Trophoblast cell (in vitro differentiated cells and primary cell): ENCODE data around the gene TMC6.

Experiments used
- DNase-seq, 2 donors: peaks; one replicate each; pipeline ENCODE4 v3.0.0-alpha.2; 2016
- H2AFZ ChIP-seq: 2 replicates; pipeline ENCODE4 v1.6.1; 2013; ENCODE audit warnings: low read length, moderate library complexity, mild to moderate bottlenecking; ENCODE audit not compliant: insufficient read depth, poor library complexity
- H2AK5ac ChIP-seq: 2 replicates; pipeline ENCODE4 v1.6.1; 2013; ENCODE audit warnings: mild to moderate bottlenecking, low read length
- H2BK120ac ChIP-seq: 2 replicates; pipeline ENCODE4 v1.6.1; 2013; ENCODE audit warnings: low read length, mild to moderate bottlenecking, moderate library complexity; ENCODE audit not compliant: insufficient read depth, poor library complexity
- H2BK12ac ChIP-seq: 2 replicates; pipeline ENCODE4 v1.6.1; 2013; ENCODE audit warnings: mild to moderate bottlenecking, low read length, moderate library complexity
- H2BK5ac ChIP-seq: 2 replicates; pipeline ENCODE4 v1.6.1; 2013; ENCODE audit warnings: low read length, low read depth, moderate library complexity, mild to moderate bottlenecking; ENCODE audit not compliant: poor library complexity
- H3K14ac ChIP-seq: 2 replicates; pipeline ENCODE4 v1.6.1; 2013; ENCODE audit warnings: mild to moderate bottlenecking, low read length
- H3K18ac ChIP-seq: 2 replicates; pipeline ENCODE4 v1.6.1; 2013; ENCODE audit warnings: mild to moderate bottlenecking, low read length
- H3K23ac ChIP-seq: 2 replicates; pipeline ENCODE4 v1.6.1; 2013; ENCODE audit warnings: low read length
- H3K27ac ChIP-seq: 2 replicates; pipeline ENCODE4 v1.5.1; 2013; ENCODE audit warnings: low read depth, mild to moderate bottlenecking, inconsistent platforms, low read length, moderate library complexity
- H3K27me3 ChIP-seq: 2 replicates; pipeline ENCODE4 v1.6.1; 2013; ENCODE audit warnings: inconsistent platforms, mild to moderate bottlenecking, low read length, moderate library complexity; ENCODE audit not compliant: insufficient read depth
- H3K36me3 ChIP-seq, 2 experiments: 1 replicate in 1 of 2; 2 replicates in 1 of 2; pipeline ENCODE4 v1.6.1; 2013; ENCODE audit warnings: low read length in 2 of 2, mild to moderate bottlenecking in 2 of 2, moderate library complexity in 1 of 2; ENCODE audit not compliant: insufficient read depth in 2 of 2, control insufficient read depth in 1 of 2
- H3K4ac ChIP-seq: 2 replicates; pipeline ENCODE4 v1.6.1; 2013; ENCODE audit warnings: low read depth, mild to moderate bottlenecking, low read length, moderate library complexity
- H3K4me1 ChIP-seq, 2 experiments: 1 replicate in 1 of 2; 2 replicates in 1 of 2; pipeline ENCODE4 v1.6.1; 2013; ENCODE audit warnings: low read length in 2 of 2, mild to moderate bottlenecking in 2 of 2, moderate library complexity in 1 of 2; ENCODE audit not compliant: insufficient read depth in 2 of 2, control insufficient read depth in 1 of 2
- H3K4me2 ChIP-seq: 2 replicates; pipeline ENCODE4 v1.6.1; 2013; ENCODE audit warnings: inconsistent platforms, mild to moderate bottlenecking, low read length, moderate library complexity
- H3K4me3 ChIP-seq: 2 replicates; pipeline ENCODE4 v1.5.1; 2013; ENCODE audit warnings: mild to moderate bottlenecking, low read depth, low read length, inconsistent platforms
- H3K79me1 ChIP-seq: one replicate; pipeline ENCODE4 v1.6.1; 2013; ENCODE audit warnings: low read length
- H3K79me2 ChIP-seq: 2 replicates; pipeline ENCODE4 v1.6.1; 2013; ENCODE audit warnings: low read length, mild to moderate bottlenecking; ENCODE audit not compliant: control insufficient read depth, insufficient read depth, poor library complexity
- H3K9ac ChIP-seq: 2 replicates; pipeline ENCODE4 v1.6.1; 2013; ENCODE audit warnings: mild to moderate bottlenecking, low read length
- H3K9me3 ChIP-seq: 2 replicates; pipeline ENCODE4 v1.6.1; 2013; ENCODE audit warnings: low read depth, mild to moderate bottlenecking, control low read depth, inconsistent platforms, low read length; ENCODE audit not compliant: insufficient read depth
- H4K12ac ChIP-seq: 2 replicates; pipeline ENCODE4 v1.6.1; 2013; ENCODE audit warnings: low read depth, mild to moderate bottlenecking, low read length, moderate library complexity
- H4K8ac ChIP-seq: 2 replicates; pipeline ENCODE4 v1.6.1; 2013; ENCODE audit warnings: low read depth, mild to moderate bottlenecking, low read length, moderate library complexity
- H4K91ac ChIP-seq: one replicate; pipeline ENCODE4 v1.6.1; 2013; ENCODE audit warnings: low read depth, mild to moderate bottlenecking, low read length, moderate library complexity
- WGBS: extraction: QIAGEN DNeasy Blood & Tissue Kit; methylation state at CpG from one replicate; pipeline ENCODE4 v1.1.7; 2013; ENCODE audit warnings: missing lambda C conversion rate; ENCODE audit not compliant: insufficient read length, insufficient coverage; ENCODE audit errors: extremely low coverage; 5-methylcytosine and 5-hydroxymethylcytosine counted together

The TMC6 gene

DNA sequence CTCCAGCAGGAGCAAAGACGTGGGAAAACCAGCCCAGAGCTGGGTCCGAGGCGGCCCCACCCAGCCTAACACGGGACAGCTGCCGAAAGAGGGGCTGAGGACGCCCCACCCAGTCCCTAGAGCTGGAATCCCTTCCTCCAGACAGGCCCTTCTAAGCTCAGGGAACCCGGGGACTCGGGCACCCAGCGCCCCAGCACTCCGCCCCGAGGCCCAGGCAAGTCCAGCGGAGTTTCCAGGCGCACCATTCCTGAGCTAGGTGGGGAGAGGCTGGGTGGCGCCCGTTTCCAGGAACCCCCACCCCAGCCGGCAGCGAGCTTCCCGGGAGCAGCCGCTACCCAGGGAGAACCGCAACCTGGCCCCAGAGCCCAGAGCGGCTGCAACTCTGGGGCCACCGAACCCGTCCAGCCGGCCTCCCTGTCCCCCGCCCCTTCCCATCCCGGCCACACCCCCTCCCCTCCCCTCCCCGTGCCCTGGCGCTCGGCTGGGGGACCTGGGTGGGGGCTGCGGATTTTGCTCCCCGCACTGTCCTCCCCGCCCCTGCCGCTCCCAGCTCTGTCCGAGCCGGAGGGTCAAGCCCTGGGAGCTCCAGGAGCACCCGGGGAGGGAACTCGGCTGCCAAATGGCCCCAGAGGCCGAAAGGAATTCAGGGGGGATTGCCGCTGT is 536 bp downstream of the TMC6 start:
- no peak for DNase-seq
- Histone ChIP-seq H3K9me3 (peaks cover 2% of the 10 kb centered on the region), H3K14ac (peak overlapping the region; percentile 84), H4K8ac (peak overlapping the region; percentile 90), H2BK5ac (peak overlapping the region; percentile 92), H3K4me1 (peaks cover 6 to 20% of the 10 kb centered on the region in 2 experiments), H2BK12ac (peak overlapping the region; percentile 32), H3K79me1 (peaks cover 14% of the 10 kb centered on the region), H2AK5ac (peak overlapping the region; percentile 55), H3K23ac (no peak overlapping the region), H3K79me2 (peaks cover 10% of the 10 kb centered on the region), H3K4me3 (peak overlapping the region; percentile 79), H3K4ac (peak overlapping the region; percentile 37), H2AFZ (peak overlapping the region; percentile 74), H3K27me3 (no peaks in the 10 kb centered on the region), H4K12ac (peak overlapping the region; percentile 76), H3K27ac (peak overlapping the region; percentile 83), H3K36me3 (peaks cover 33 to 35% of the 10 kb centered on the region in 2 experiments), H2BK120ac (peak overlapping the region; percentile 89), H3K4me2 (peak overlapping the region; percentile 88), H4K91ac (peak overlapping the region; percentile 91), H3K9ac (peak overlapping the region; percentile 85), H3K18ac (peak overlapping the region; percentile 87)
- WGBS, result no CpG with 5 or more reads among the region's 39 CpGs

DNA sequence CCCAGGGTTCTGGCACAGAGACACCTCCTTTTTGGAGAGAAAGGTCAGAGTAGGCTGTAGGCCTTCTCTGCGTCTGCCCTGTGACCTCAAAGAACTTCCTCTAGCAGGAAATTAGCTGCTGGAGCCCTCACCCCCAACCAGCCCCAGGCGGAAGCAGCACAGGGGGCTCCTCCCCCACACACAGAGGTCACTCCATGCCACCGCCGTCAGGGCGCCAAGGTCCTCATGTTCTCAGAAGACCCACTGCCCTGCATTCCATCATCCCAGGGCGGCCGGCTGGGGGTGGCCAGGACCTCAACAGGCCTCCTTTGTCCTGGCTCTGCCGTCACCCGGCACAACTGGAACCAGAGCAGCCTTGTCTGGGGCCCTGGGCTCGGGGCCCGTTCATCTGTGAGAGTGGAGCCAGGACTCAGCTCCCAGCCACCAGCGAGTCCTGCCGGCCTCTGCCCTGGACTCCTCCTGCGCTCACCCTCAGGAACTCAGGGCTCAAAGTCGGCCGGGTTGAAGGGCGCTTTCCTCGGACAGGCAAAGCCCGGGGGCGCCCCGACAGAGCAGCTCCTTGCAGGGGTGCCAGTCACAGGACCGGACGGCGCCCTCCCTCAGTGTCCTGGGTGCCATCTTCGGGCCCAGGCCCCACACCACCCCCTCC is 1.2 kb downstream of the TMC6 start:
- peak overlapping the region; percentile 30 for H2BK12ac ChIP-seq

DNA sequence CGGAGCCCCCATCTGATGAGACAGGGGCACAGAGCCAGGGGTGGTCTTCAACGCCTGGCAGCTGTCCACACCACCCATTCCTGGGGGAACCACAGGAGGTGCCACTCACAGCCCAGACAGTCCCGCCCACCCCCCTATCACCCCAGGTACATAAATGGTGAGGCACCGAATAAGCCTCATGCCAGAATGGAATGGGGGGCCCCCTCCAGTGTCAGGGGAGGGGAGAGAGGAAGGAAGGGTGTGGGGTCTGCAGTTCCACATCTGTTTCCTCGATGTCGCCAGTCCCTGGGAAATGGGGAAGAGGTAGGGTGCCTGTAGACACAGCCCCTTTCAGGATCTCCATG is 1.7 kb downstream of the TMC6 start:
- Histone ChIP-seq H3K36me3 (peaks cover 45 to 47% of the 10 kb centered on the region in 2 experiments), H3K18ac (peak overlapping the region; percentile 48), H3K23ac (no peak overlapping the region), H3K4me3 (no peak overlapping the region), H3K79me1 (peaks cover 14% of the 10 kb centered on the region), H2BK120ac (no peak overlapping the region), H3K27me3 (no peaks in the 10 kb centered on the region), H3K27ac (no peak overlapping the region), H2AK5ac (no peak overlapping the region), H3K4ac (peak overlapping the region; percentile 4), H3K9me3 (peaks cover 2% of the 10 kb centered on the region), H2BK12ac (no peak overlapping the region), H2AFZ (no peak overlapping the region), H3K79me2 (peaks cover 10% of the 10 kb centered on the region), H3K4me2 (peak overlapping the region; percentile 68), H4K91ac (no peak overlapping the region), H3K14ac (no peak overlapping the region), H3K9ac (no peak overlapping the region), H4K12ac (no peak overlapping the region), H4K8ac (peak overlapping the region; percentile 24), H3K4me1 (peaks cover 6 to 16% of the 10 kb centered on the region in 2 experiments), H2BK5ac (no peak overlapping the region)
- no peak for DNase-seq
- WGBS, result no CpG with 5 or more reads among the region's 6 CpGs

More for the DNA sequence above, 1.2 kb downstream of the TMC6 start:
- no CpG with 5 or more reads among the region's 25 CpGs for WGBS
- H4K91ac ChIP-seq, result peak overlapping the region; percentile 91
- peak overlapping the region; percentile 92 for H2BK5ac ChIP-seq
- peak overlapping the region; percentile 32 for H2AFZ ChIP-seq
- peak overlapping the region; percentile 68 for H3K4me2 ChIP-seq
- H3K14ac ChIP-seq, result peak overlapping the region; percentile 84
- H3K36me3 ChIP-seq, result peaks cover 40 to 42% of the 10 kb centered on the region in 2 experiments
- peak overlapping the region; percentile 87 for H3K18ac ChIP-seq
- H3K79me2 ChIP-seq, result peaks cover 10% of the 10 kb centered on the region
- H2BK120ac ChIP-seq, result peak overlapping the region; percentile 89
- H4K12ac ChIP-seq, result peak overlapping the region; percentile 76
- no peaks in the 10 kb centered on the region for H3K27me3 ChIP-seq
- H3K9me3 ChIP-seq, result peaks cover 2% of the 10 kb centered on the region
- DNase-seq, result no peak
- peak overlapping the region; percentile 90 for H4K8ac ChIP-seq
- peak overlapping the region; percentile 14 for H3K9ac ChIP-seq
- H3K4me1 ChIP-seq, result peaks cover 6 to 18% of the 10 kb centered on the region in 2 experiments
- H3K23ac ChIP-seq, result no peak overlapping the region
- peaks cover 14% of the 10 kb centered on the region for H3K79me1 ChIP-seq
- H3K4me3 ChIP-seq, result peak overlapping the region; percentile 79
- peak overlapping the region; percentile 69 for H3K27ac ChIP-seq
- peak overlapping the region; percentile 23 for H3K4ac ChIP-seq
- peak overlapping the region; percentile 55 for H2AK5ac ChIP-seq

DNA sequence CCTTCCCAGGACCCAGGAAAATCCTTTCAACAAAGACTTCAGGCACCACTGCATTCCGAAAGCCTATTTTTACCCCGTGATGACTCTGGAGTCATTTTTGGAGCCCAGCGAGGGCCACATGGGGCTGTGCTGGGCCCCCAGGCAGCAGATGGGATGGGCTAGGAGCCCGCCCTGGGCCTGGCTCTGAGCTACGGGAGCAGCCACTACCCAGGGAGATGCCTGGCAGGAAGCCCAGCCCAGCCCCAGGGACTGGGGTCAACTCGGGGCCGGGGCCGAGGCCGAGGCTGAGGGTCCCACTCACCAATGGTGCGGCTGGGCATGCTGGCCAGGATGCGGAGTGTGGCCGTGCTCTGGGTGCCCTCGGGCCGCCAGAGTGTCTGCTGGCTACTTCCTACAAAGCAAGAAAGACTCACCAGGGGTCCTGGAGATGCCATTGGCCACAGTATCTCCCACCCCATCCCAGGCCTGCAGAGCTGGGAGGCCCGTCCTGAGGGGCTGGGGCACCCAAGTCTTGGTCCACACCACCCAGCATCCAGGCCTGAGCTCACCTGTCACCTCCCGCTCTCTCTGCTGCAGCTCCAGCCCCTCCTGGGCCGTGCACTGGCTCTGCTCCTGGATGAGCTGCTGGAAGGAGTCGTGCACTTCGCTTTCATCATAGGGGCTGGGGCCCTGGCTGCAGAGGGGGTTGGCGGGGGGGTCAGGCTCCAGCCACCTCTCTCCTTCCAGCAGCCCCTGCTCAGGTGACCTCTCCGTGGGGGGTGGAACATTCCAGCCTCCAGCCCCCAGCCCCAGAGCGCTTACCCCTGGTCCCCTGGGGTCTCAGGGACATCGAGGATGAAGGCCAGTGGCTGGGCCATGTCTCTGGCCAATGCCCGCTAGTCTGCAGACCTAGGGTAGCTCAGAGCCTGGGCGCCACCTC is 2.3 kb downstream of the TMC6 start:
- Histone ChIP-seq H3K9me3 (peaks cover 2% of the 10 kb centered on the region), H2AK5ac (no peak overlapping the region), H3K79me2 (peaks cover 10% of the 10 kb centered on the region), H3K36me3 (peaks cover 51 to 53% of the 10 kb centered on the region in 2 experiments), H3K27me3 (no peaks in the 10 kb centered on the region), H3K79me1 (peaks cover 14% of the 10 kb centered on the region), H2BK12ac (no peak overlapping the region), H3K27ac (no peak overlapping the region), H3K18ac (peak overlapping the region; percentile 48), H4K12ac (no peak overlapping the region), H2AFZ (no peak overlapping the region), H4K91ac (no peak overlapping the region), H3K4ac (no peak overlapping the region), H2BK5ac (no peak overlapping the region), H2BK120ac (no peak overlapping the region), H3K4me3 (no peak overlapping the region), H3K4me1 (peaks cover 6 to 14% of the 10 kb centered on the region in 2 experiments), H3K14ac (no peak overlapping the region), H3K4me2 (no peak overlapping the region), H4K8ac (no peak overlapping the region), H3K9ac (no peak overlapping the region), H3K23ac (no peak overlapping the region)
- WGBS, result no CpG with 5 or more reads among the region's 25 CpGs
- DNase-seq, result no peak
